BJ (cell line): ENCODE results near the gene TRPT1. TPM values are rescaled to one million over a fixed set of nuclear protein-coding genes. Genes with fewer than 3 reads are reported as not detected.
A peak's percentile ranks its signal among the peaks of the same experiment; 100 is the strongest.

Experiments
- CTCF ChIA-PET: fragments of 350-600 bp; formaldehyde crosslinking; extraction: SDS; loops from one replicate; lab custom pipeline; 2021; ENCODE audit warnings: antibody characterized with exemption, inconsistent platforms; lab: Yijun Ruan, JAX
- POLR2A ChIA-PET: fragments of 300-600 bp; sonication (Branson Sonifier 250); formaldehyde crosslinking; extraction: SDS; loops from one replicate; lab custom pipeline; 2021; ENCODE audit warnings: antibody characterized with exemption; lab: Charles Lee
- DNase-seq: peaks from one replicate; pipeline ENCODE4 v3.0.0-alpha.2; 2011; ENCODE audit warnings: low read depth
- H3K27me3 ChIP-seq: 2 replicates; pipeline ENCODE4 v1.6.0; 2011; ENCODE audit warnings: low read length; ENCODE audit not compliant: control insufficient read depth, insufficient read depth
- H3K36me3 ChIP-seq: 2 replicates; pipeline ENCODE4 v1.5.1; 2011; ENCODE audit warnings: low read length; ENCODE audit not compliant: control insufficient read depth, insufficient read depth
- H3K4me3 ChIP-seq: 2 replicates; pipeline ENCODE4 v1.5.1; 2011; ENCODE audit warnings: low read depth, mild to moderate bottlenecking, control low read depth, low read length
- CTCF ChIP-seq: IDR thresholded peaks from 2 replicates; pipeline ENCODE4 v1.5.1; 2011; ENCODE audit warnings: low read depth, mild to moderate bottlenecking, control low read depth, inconsistent platforms, low read length, moderate library complexity; ENCODE audit not compliant: insufficient read depth
- polyA plus RNA-seq: library from polyadenylated mRNA; depleted of rRNA; stranded (reverse); fragments of >200 nt; gene quantifications from 2 replicates; pipeline ENCODE4 v1.2.3, GENCODE V29; 2011

TRPT1 gene
- polyA plus RNA-seq, 1 experiment: 53.1 TPM

GRCh38 chr11:64185693-64186491, 40.1 kb downstream of the TRPT1 start, which contains the start of gene STIP1:
TSS of gene STIP1 (plus strand) at chr11:64186171. CDS start at chr11:64186262, 91 bp downstream.
- peaks cover 2% of the 10 kb centered on the region for H3K36me3 ChIP-seq
- H3K4me3 ChIP-seq: peak within 1 kb of the TSS; percentile 60
- no peaks in the 10 kb centered on the region for H3K27me3 ChIP-seq
- ChIA-PET POLR2A (interaction anchor here (0.6 to 1.1 kb wide), 3 partner anchors 58 to 195 kb away, joined by 3 to 5 read pairs (median 3); no protein-coding TSS in a partner anchor), CTCF (interaction anchor here (0.6 to 3.1 kb wide), 12 partner anchors 10 to 1708 kb away, joined by 3 to 19 read pairs (median 3); partner anchors contain the start of gene ESRRA)
- peak; percentile 68 for TF ChIP-seq CTCF
- peak; percentile 100 for DNase-seq

GRCh38 chr11:64185175-64185692, 40.8 kb downstream of the TRPT1 start:
- TF ChIP-seq CTCF: peak; percentile 65
- Histone ChIP-seq H3K4me3 (peak overlapping the region; percentile 60), H3K27me3 (no peaks in the 10 kb centered on the region), H3K36me3 (peaks cover 2% of the 10 kb centered on the region)
- ChIA-PET POLR2A (interaction anchor here (0.6 to 1.1 kb wide), 3 partner anchors 58 to 194 kb away, joined by 3 to 5 read pairs (median 3); no protein-coding TSS in a partner anchor), CTCF (interaction anchor here (0.6 to 3.1 kb wide), 14 partner anchors 10 to 1709 kb away, joined by 3 to 19 read pairs (median 4); partner anchors contain the start of genes CATSPERZ and ESRRA)
- DNase-seq: no peak

GRCh38 chr11:64183890-64184289, 42.1 kb downstream of the TRPT1 start:
- Histone ChIP-seq H3K27me3 (no peaks in the 10 kb centered on the region), H3K36me3 (peaks cover 2% of the 10 kb centered on the region), H3K4me3 (no peak overlapping the region)
- TF ChIP-seq CTCF: no peak
- CTCF ChIA-PET: interaction anchor here (0.7 to 3.1 kb wide), 4 partner anchors 8 to 510 kb away, joined by 3 to 19 read pairs (median 4); partner anchors contain the start of gene ESRRA
- no peak for DNase-seq
- POLR2A ChIA-PET: no interaction called here

GRCh38 chr11:64181506-64182411, 44.2 kb downstream of the TRPT1 start:
- TF ChIP-seq CTCF: no peak
- CTCF ChIA-PET: interaction anchor here (0.8 to 1.4 kb wide), 2 partner anchors 119 to 181 kb away, joined by 3 to 4 read pairs; no protein-coding TSS in a partner anchor
- Histone ChIP-seq H3K36me3 (no peaks in the 10 kb centered on the region), H3K4me3 (no peak overlapping the region), H3K27me3 (no peaks in the 10 kb centered on the region)
- peak; percentile 72 for DNase-seq
- POLR2A ChIA-PET: interaction anchor here (0.7 kb wide), 1 partner anchor 37 kb away, joined by 3 read pairs; no protein-coding TSS in a partner anchor
